ENCODE results near the gene DIP2A.

Gene DIP2A

GRCh38 chr21:46562964-46563607 lies 104.4 kb downstream of the DIP2A start:
- Histone ChIP-seq H3K27me3 (ENCODE audit: low read depth, low read length) (no peaks in the 10 kb centered on the region), H3K36me3 (replicated peaks; ENCODE audit: low read depth, low read length) (peaks cover 4% of the 10 kb centered on the region), H3K79me2 (ENCODE audit: low read length) (no peaks in the 10 kb centered on the region), H4K20me1 (ENCODE audit: insufficient read depth, low read length) (no peaks in the 10 kb centered on the region), H3K27ac (ENCODE audit: low read length) (no peak overlapping the region), H3K9me3 (ENCODE audit: insufficient read depth, low read length) (no peaks in the 10 kb centered on the region), H3K9ac (ENCODE audit: low read length) (no peak overlapping the region), H3K4me1 (ENCODE audit: low read length) (no peaks in the 10 kb centered on the region), H2AFZ (ENCODE audit: low read depth, low read length) (no peak overlapping the region), H3K4me3 (ENCODE audit: low read length) (no peak overlapping the region), H3K4me2 (ENCODE audit: low read length) (no peak overlapping the region)
- TF ChIP-seq EZH2phosphoT487 (IDR thresholded peaks at IDR 0.05; ENCODE audit: low read depth) (no peak), CTCF (IDR thresholded peaks at IDR 0.05; ENCODE audit: low read depth, low read length) (no peak)

- Histone ChIP-seq H3K9me3 (ENCODE audit: insufficient read depth, low read length) (no peaks in the 10 kb centered on the region), H3K27ac (ENCODE audit: low read length) (no peak overlapping the region), H3K79me2 (ENCODE audit: low read length) (no peaks in the 10 kb centered on the region), H4K20me1 (ENCODE audit: insufficient read depth, low read length) (no peaks in the 10 kb centered on the region), H3K4me1 (ENCODE audit: low read length) (no peaks in the 10 kb centered on the region), H3K27me3 (ENCODE audit: low read depth, low read length) (no peaks in the 10 kb centered on the region), H3K36me3 (replicated peaks; ENCODE audit: low read depth, low read length) (peaks cover 8% of the 10 kb centered on the region), H3K4me3 (ENCODE audit: low read length) (no peak overlapping the region), H3K4me2 (ENCODE audit: low read length) (no peak overlapping the region), H2AFZ (ENCODE audit: low read depth, low read length) (no peak overlapping the region), H3K9ac (ENCODE audit: low read length) (no peak overlapping the region)
- TF ChIP-seq EZH2phosphoT487 (IDR thresholded peaks at IDR 0.05; ENCODE audit: low read depth) (no peak), CTCF (IDR thresholded peaks at IDR 0.05; ENCODE audit: low read depth, low read length) (no peak)
These were observed 105.7 kb downstream of the DIP2A start for GRCh38 chr21:46564391-46564790.

- Histone ChIP-seq H3K36me3 (replicated peaks; ENCODE audit: low read depth, low read length) (peaks cover 17% of the 10 kb centered on the region), H3K9ac (ENCODE audit: low read length) (no peak overlapping the region), H3K4me3 (ENCODE audit: low read length) (no peak overlapping the region), H2AFZ (ENCODE audit: low read depth, low read length) (no peak overlapping the region), H3K27me3 (ENCODE audit: low read depth, low read length) (no peaks in the 10 kb centered on the region), H3K9me3 (ENCODE audit: insufficient read depth, low read length) (no peaks in the 10 kb centered on the region), H3K4me1 (ENCODE audit: low read length) (peaks cover 2% of the 10 kb centered on the region), H4K20me1 (ENCODE audit: insufficient read depth, low read length) (no peaks in the 10 kb centered on the region), H3K27ac (ENCODE audit: low read length) (no peak overlapping the region), H3K4me2 (ENCODE audit: low read length) (no peak overlapping the region), H3K79me2 (ENCODE audit: low read length) (no peaks in the 10 kb centered on the region)
- TF ChIP-seq EZH2phosphoT487 (IDR thresholded peaks at IDR 0.05; ENCODE audit: low read depth) (no peak), CTCF (IDR thresholded peaks at IDR 0.05; ENCODE audit: low read depth, low read length) (no peak)
These were observed 108.7 kb downstream of the DIP2A start for GRCh38 chr21:46567348-46567747.

DNA sequence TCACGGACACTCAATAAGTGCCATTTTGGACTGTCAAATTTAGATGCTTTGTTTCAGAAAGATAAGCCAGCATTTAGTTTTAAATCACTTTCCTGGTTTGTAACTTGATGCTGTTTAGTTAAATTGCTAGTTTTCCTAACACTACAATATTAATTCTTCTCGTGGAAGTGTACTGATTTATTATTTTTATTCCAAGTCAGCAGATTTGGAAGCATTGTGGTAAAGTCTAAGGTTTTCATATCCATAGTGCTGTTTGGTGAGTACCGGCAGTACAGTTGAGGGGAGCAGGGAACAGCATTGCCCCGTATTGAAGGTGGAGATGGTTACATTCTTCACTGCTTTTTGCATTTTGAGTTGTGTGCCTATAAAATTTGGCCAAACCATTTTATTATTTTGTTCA lies 109.9 kb downstream of the DIP2A start:
- Histone ChIP-seq H3K4me2 (ENCODE audit: low read length) (no peak overlapping the region), H3K36me3 (replicated peaks; ENCODE audit: low read depth, low read length) (peaks cover 22% of the 10 kb centered on the region), H2AFZ (ENCODE audit: low read depth, low read length) (no peak overlapping the region), H3K27ac (ENCODE audit: low read length) (no peak overlapping the region), H3K79me2 (ENCODE audit: low read length) (no peaks in the 10 kb centered on the region), H3K9me3 (ENCODE audit: insufficient read depth, low read length) (no peaks in the 10 kb centered on the region), H4K20me1 (ENCODE audit: insufficient read depth, low read length) (no peaks in the 10 kb centered on the region), H3K27me3 (ENCODE audit: low read depth, low read length) (no peaks in the 10 kb centered on the region), H3K4me1 (ENCODE audit: low read length) (peaks cover 12% of the 10 kb centered on the region), H3K9ac (ENCODE audit: low read length) (no peak overlapping the region), H3K4me3 (ENCODE audit: low read length) (no peak overlapping the region)
- TF ChIP-seq EZH2phosphoT487 (IDR thresholded peaks at IDR 0.05; ENCODE audit: low read depth) = no peak
- no peak for TF ChIP-seq CTCF (IDR thresholded peaks at IDR 0.05; ENCODE audit: low read depth, low read length)

Measured in OCI-LY3 (cell line).